GM11168 (cell line): ENCODE data around the gene CMIP.
"Not testable (repeated sequence)": the region's sequence is repeated elsewhere in the genome, so short reads cannot be mapped to it uniquely, and the experiment has no call there.

Experiments used
- in situ Hi-C: fragments of 300-500 bp; cut with MboI; formaldehyde crosslinking; loops from one replicate; pipeline ENCODE4 v1.12.0; 2022; ENCODE audit warnings: low sequenced_read_pairs; ENCODE audit not compliant: unreplicated experiment

The CMIP gene

DNA sequence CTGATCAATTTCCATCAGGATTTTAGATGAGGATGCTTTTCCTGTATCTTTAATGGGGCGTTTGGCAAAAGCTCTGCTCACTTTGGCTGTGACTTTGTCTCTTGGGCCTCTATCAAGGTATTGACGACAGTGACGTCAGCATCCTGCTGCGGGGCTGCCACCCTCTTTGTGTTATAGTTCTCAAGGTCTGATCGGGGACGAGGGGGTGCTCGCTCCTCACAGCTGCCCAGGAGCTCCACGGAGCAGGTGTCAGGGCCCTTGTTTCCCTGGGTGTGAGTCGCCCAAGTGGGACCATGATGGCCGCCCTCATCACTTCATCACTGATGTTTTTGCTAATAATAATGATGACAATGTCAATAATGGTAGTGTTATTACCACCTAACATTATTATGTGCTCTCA lies 65.4 kb downstream of the CMIP start:
- in situ Hi-C loops, result no loop called here

DNA sequence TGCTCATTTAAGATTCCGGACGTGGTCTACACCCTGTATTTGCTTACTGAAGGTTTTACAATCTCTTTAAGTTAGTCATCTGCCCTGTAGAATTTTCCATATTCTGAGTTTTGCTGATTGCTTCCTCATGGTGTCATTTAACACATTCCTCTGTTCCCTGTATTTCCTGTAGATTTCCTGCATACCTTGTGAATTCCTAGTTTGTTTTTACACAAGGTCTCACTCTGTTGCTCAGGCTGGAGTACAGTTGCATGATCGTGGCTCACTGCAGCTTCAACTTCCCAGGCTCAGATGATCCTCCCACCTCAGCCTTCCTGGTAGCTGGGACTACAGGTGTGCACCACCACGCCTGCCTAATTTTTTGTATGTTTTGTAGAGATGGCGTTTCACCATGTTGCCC lies 66.8 kb downstream of the CMIP start:
- in situ Hi-C loops, result no loop called here

GRCh38 chr16:81513204-81514040 lies 68.8 kb downstream of the CMIP start:
- in situ Hi-C loops, result no loop called here

GRCh38 chr16:81514041-81514559 lies 69.5 kb downstream of the CMIP start:
- in situ Hi-C loops, result no loop called here

- in situ Hi-C loops, result no loop called here
Measured at GRCh38 chr16:81514568-81515258, 70.1 kb downstream of the CMIP start.

DNA sequence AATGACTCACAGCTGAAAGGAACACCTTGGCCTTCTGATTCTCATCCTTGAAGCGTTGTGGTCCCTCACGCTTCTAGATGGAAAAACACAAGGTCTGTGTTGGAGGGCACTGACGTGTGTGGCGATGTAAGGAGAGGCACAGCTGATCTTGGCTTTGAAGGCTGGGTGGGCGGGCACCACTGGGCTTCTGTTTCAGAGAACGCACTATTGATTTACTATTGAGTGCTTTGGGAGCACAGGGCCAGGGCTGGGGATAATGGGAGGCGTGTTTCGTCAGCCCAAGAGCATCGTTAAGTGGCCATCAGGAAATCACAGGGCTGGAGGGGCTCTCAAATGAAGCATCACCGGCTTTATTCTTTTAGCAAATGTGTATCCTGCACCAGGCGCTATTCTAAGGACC lies 70.7 kb downstream of the CMIP start:
- in situ Hi-C loops, result no loop called here

GRCh38 chr16:81515721-81516120 lies 71.1 kb downstream of the CMIP start:
- in situ Hi-C loops, result no loop called here

DNA sequence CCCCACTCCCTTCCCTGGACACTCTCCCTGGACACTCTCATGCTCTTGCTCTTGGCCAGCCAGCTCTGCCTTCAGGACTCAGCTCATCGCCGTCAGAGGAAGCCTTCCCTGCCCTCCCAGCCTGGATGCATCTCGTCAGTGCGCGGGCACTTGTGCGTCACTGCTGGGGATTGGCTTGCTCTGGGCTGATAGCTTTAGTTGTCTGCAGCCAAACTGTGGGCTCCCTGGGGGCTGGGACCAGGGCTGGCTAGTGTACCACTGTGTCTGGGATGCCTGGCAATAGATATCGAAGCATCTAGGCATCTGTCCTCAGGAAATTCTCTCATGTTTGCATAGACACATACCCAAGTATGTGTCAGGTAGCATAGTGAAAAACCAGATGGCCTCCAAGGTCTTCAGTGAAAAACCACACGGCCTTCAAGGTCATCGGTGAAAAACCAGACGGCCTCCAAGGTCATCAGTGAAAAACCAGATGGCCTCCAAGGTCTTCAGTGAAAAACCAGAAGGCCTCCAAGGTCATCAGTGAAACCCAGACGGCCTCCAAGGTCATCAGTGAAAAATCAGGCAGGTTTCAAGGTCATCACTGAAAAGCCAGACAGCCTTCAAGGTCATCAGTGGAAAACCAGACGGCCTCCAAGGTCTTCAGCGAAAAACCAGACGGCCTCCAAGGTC lies 72.0 kb downstream of the CMIP start:
- in situ Hi-C loops, result no loop called here

GRCh38 chr16:81517150-81517499 lies 72.5 kb downstream of the CMIP start:
- in situ Hi-C loops, result no loop called here

GRCh38 chr16:81517629-81518438 lies 73.2 kb downstream of the CMIP start:
- in situ Hi-C loops, result no loop called here

DNA sequence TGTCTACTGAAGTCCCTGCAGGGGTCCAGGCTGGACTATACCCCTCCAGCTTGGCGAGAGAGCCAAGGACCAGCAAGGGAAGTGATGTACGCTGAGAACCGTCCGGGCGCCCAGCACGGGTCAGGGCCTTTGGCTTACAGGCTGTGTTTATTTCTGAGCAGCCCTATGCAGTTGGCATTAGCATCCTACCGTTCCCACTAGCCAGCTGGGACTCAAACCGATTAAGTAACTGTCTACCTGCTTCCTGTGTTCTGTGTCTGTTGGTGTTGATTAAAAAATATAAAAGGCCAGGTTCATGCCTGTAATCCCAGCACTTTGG lies 73.8 kb downstream of the CMIP start:
- in situ Hi-C loops, result no loop called here

GRCh38 chr16:81519301-81520150 lies 74.9 kb downstream of the CMIP start:
- in situ Hi-C loops, result no loop called here

GRCh38 chr16:81520151-81520470 lies 75.5 kb downstream of the CMIP start:
- in situ Hi-C loops, result no loop called here

GRCh38 chr16:81520560-81521135 lies 76.0 kb downstream of the CMIP start:
- in situ Hi-C loops, result no loop called here

- in situ Hi-C loops, result no loop called here
Measured at GRCh38 chr16:81521141-81521626, 76.6 kb downstream of the CMIP start.

- in situ Hi-C loops, result no loop called here
Measured at GRCh38 chr16:81522108-81522701, 77.6 kb downstream of the CMIP start.

DNA sequence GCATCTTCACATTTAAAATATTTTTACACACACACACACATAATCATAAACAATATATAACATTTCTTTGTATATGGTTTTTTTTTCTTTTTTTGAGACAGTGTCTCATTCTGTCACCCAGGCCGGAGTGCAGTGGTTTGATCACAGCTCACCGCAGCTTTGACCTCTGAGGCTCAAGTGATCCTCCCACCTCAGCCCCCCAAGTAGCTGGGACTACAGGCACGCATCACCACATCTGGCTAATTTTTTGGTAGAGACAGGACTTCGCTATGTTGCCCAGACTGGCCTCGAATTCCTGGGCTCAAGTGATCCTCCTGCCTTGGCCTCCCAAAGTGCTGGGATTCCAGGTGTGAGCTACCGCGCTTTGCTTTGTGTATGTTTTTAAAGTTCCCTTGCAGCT lies 78.2 kb downstream of the CMIP start:
- in situ Hi-C loops, result not testable (repeated sequence)

DNA sequence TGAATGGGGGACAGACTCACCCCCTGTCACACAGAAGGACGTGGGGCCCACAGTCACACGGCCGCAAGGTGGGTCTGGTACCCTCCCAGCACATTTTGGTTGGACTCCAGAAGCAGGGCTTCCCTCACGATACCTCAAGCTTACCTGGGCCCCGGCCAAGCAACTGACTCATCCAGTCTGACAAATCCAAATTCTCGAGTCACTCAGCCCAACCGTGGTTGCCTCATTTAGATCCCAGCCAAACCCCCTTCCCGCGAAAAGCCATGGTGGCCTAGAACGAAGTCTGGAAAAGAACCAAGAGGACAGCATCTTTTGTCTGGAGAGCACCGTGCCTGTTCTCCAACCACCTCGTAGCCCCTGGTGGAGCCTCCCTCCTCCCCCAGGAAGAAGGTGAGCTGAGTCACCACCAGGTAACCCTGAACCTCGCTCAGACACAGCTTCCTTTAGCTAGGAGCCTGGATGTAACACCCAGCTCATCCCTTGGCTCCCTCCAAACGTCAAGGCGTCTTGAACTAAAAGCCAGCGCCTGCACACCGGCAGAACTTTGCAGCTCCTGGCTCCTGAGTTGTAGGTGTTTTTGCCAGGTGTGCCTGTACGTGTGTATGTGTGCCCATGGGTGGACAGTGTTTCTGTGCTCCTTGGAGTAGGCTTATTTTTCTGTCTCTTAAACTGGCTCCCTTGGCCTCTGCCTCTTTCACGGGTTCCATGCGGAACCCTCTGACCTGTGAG lies 78.9 kb downstream of the CMIP start:
- in situ Hi-C loops, result no loop called here
